GDM1 (cell line): ENCODE data around the gene YWHAG.
A peak's percentile ranks its signal among the peaks of the same experiment; 100 is the strongest.
"Not testable (repeated sequence)": the region's sequence is repeated elsewhere in the genome, so short reads cannot be mapped to it uniquely, and the experiment has no call there.

Experiments used
- DNase-seq: peaks from one replicate; lab custom pipeline; 2025; lab: John Stamatoyannopoulos, UW

YWHAG gene

GRCh38 chr7:76358481-76359110 lies at the start of gene YWHAG:
YWHAG (minus strand) TSS chr7:76358991; CDS start chr7:76358808, 183 bp downstream.
- DNase-seq = peak; percentile 91

GRCh38 chr7:76408121-76408560 lies 49.4 kb upstream of the YWHAG start:
- DNase-seq = no peak

- DNase-seq = no peak
Observed at GRCh38 chr7:76407718-76408117, 48.9 kb upstream of the YWHAG start.

- no peak for DNase-seq
Observed at GRCh38 chr7:76405738-76406137, 46.9 kb upstream of the YWHAG start.

GRCh38 chr7:76403780-76404494 lies 45.1 kb upstream of the YWHAG start:
- peak; percentile 72 for DNase-seq

- not testable (repeated sequence) for DNase-seq
Observed at GRCh38 chr7:76403097-76403496, 44.3 kb upstream of the YWHAG start.

GRCh38 chr7:76400248-76400647 lies 41.5 kb upstream of the YWHAG start:
- no peak for DNase-seq

GRCh38 chr7:76397409-76398183 lies 38.8 kb upstream of the YWHAG start:
- peak; percentile 55 for DNase-seq

- no peak for DNase-seq
Observed at GRCh38 chr7:76396864-76397263, 38.1 kb upstream of the YWHAG start.

- no peak for DNase-seq
Observed at GRCh38 chr7:76395965-76396726, 37.4 kb upstream of the YWHAG start.

- DNase-seq = not testable (repeated sequence)
Observed at GRCh38 chr7:76395605-76395964, 36.8 kb upstream of the YWHAG start.

- DNase-seq = no peak
Observed at GRCh38 chr7:76394957-76395356, 36.2 kb upstream of the YWHAG start.

GRCh38 chr7:76393116-76394031 lies 34.6 kb upstream of the YWHAG start:
- DNase-seq = peak; percentile 83

- no peak for DNase-seq
Observed at GRCh38 chr7:76392531-76393115, 33.8 kb upstream of the YWHAG start.

- DNase-seq = no peak
Observed at GRCh38 chr7:76390092-76390491, 31.3 kb upstream of the YWHAG start.

- DNase-seq = not testable (repeated sequence)
Observed at GRCh38 chr7:76387789-76388188, 29.0 kb upstream of the YWHAG start.

GRCh38 chr7:76386691-76387260 lies 28.0 kb upstream of the YWHAG start:
- DNase-seq = no peak

- no peak for DNase-seq
Observed at GRCh38 chr7:76383089-76383944, 24.5 kb upstream of the YWHAG start.

- no peak for DNase-seq
Observed at GRCh38 chr7:76381814-76382213, 23.0 kb upstream of the YWHAG start.
